Mesodermal cell (in vitro differentiated cells): Measurements from ENCODE around the gene ERCC2. TPM values are rescaled to one million over a fixed set of nuclear protein-coding genes. Genes with fewer than 3 reads are reported as not detected.
"Not testable (repeated sequence)": the region's sequence is repeated elsewhere in the genome, so short reads cannot be mapped to it uniquely, and the experiment has no call there.

ENCODE experiments used
- H3K27ac ChIP-seq: 2 replicates; pipeline ENCODE4 v1.7.0; 2013; ENCODE audit warnings: mild to moderate bottlenecking, low read depth, low read length, moderate library complexity; ENCODE audit not compliant: severe bottlenecking
- H3K36me3 ChIP-seq: 2 replicates; pipeline ENCODE4 v1.7.1; 2013; ENCODE audit warnings: mild to moderate bottlenecking, low read length, moderate library complexity; ENCODE audit not compliant: control insufficient read depth, insufficient read depth
- H3K4me1 ChIP-seq: one replicate; pipeline ENCODE4 v1.7.1; 2013; ENCODE audit warnings: mild to moderate bottlenecking, low read length; ENCODE audit not compliant: insufficient read depth, control insufficient read depth, poor library complexity, severe bottlenecking
- H3K4me3 ChIP-seq: 2 replicates; pipeline ENCODE4 v1.7.0; 2013; ENCODE audit warnings: low read length, control low read depth, mild to moderate bottlenecking; ENCODE audit not compliant: insufficient read depth, poor library complexity, severe bottlenecking; ENCODE audit errors: extremely low read depth
- H3K9me3 ChIP-seq: 2 replicates; pipeline ENCODE4 v1.7.1; 2013; ENCODE audit warnings: mild to moderate bottlenecking, low read length, moderate library complexity; ENCODE audit not compliant: control insufficient read depth
- WGBS, 2 experiments: methylation state at CpG; one replicate each; pipeline ENCODE4 v1.1.5; 2013; ENCODE audit warnings: missing lambda C conversion rate in 2 of 2; ENCODE audit not compliant: insufficient coverage in 2 of 2; 5-methylcytosine and 5-hydroxymethylcytosine counted together
- polyA plus RNA-seq, 2 experiments: library from polyadenylated mRNA; stranded (reverse); fragments of 50-300 nt; gene quantifications; one replicate each; pipeline ENCODE4 v1.2.3, GENCODE V29; 2013

The ERCC2 gene
- polyA plus RNA-seq (2013, experiment 1 of 2): 45.0 TPM
- polyA plus RNA-seq (2013, experiment 2 of 2): 40.2 TPM

DNA sequence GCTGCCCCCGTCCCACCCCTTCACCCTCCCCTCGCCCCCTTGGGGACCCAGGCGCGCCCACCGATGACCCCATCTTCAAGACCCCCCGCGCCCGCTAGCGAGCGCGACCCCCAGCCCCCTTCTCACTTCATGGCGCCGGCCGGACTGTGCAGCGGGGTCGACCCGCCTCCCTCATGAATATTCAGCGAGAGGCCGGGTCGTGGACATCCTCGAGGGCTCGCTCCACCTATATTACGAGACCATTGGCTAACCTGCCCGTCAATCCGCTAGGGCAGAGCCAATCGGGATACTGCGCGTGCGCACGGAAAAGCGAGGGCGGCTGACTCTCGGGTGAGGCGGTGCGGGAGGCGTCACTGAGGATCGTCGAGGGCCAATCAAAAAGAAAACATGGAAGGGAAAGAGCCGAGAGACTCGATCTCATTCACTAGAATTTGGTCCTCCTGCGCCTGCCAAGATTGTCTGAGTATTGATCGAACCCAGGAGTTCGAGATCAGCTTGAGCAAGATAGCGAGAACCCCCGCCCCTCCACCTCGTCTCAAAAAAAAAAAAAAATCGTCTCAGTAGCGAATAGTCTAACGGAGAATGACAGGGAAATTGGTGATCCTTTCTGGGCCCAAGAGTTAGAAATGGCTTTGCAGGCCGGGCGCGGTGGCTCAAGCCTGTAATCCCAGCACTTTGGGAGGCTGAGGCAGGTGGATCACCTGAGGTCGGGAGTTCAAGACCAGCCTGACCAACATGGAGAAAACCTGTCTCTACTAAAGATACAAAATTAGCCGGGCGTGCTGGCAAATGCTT is at the start of gene ERCC2:
Gene ERCC2 (minus strand): TSS at position 164 of the 795 bp plus-strand sequence. CDS start 33 bp downstream, at position 131.
- Histone ChIP-seq H3K4me1 (peaks cover 3% of the 10 kb centered on the region), H3K36me3 (peaks cover 31% of the 10 kb centered on the region), H3K9me3 (no peaks in the 10 kb centered on the region), H3K4me3 (peak within 1 kb of the TSS; percentile 84), H3K27ac (peak within 1 kb of the TSS; percentile 82)
- 9 to 13% methylated on average over 24 to 39 of the region's 55 CpGs for WGBS, 2 experiments

GRCh38 chr19:45419895-45420294 is 49.5 kb upstream of the ERCC2 start:
- 75% methylated on average over 2 of the region's 3 CpGs; no CpG with 5 or more reads in 1 of the 2 experiments for WGBS, 2 experiments
- Histone ChIP-seq H3K36me3 (peaks cover 57% of the 10 kb centered on the region), H3K4me1 (peaks cover 10% of the 10 kb centered on the region), H3K4me3 (no peak overlapping the region), H3K9me3 (no peaks in the 10 kb centered on the region), H3K27ac (no peak overlapping the region)

- Histone ChIP-seq H3K4me1 (peaks cover 10% of the 10 kb centered on the region), H3K9me3 (no peaks in the 10 kb centered on the region), H3K27ac (no peak overlapping the region), H3K36me3 (peaks cover 62% of the 10 kb centered on the region), H3K4me3 (no peak overlapping the region)
- 94 to 98% methylated on average over 4 of the region's 4 CpGs for WGBS, 2 experiments
These were observed 49.0 kb upstream of the ERCC2 start for GRCh38 chr19:45419396-45419795.

GRCh38 chr19:45418802-45419201 is 48.4 kb upstream of the ERCC2 start:
- Histone ChIP-seq H3K9me3 (no peaks in the 10 kb centered on the region), H3K27ac (no peak overlapping the region), H3K4me1 (peaks cover 10% of the 10 kb centered on the region), H3K4me3 (no peak overlapping the region), H3K36me3 (peaks cover 68% of the 10 kb centered on the region)
- WGBS, 2 experiments: 97 to 100% methylated on average over 2 to 4 of the region's 9 CpGs

DNA sequence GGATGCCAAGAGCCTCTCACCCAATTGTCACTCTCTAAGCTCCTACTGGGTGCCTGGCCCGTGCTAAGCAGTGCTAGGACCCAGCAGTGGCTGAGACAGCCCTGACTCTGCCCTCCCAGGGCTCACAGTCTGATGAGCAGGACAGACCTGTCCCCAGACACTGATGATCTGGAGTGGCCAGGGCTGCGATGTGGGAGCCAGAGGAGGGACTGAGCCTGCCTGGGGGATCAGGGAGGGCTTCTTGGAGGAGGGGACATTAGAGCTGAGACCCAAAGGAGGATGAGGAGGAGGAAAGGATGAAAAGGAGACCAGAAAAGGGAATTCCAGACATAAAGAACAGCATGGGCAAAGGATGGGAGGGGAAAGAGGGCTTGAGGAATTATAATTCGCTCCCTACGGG is 46.8 kb upstream of the ERCC2 start:
- 92 to 97% methylated on average over 4 of the region's 4 CpGs for WGBS, 2 experiments

GRCh38 chr19:45414468-45414867 is 44.1 kb upstream of the ERCC2 start:
- no peak overlapping the region for H3K27ac ChIP-seq
- H3K4me3 ChIP-seq: no peak overlapping the region
- H3K9me3 ChIP-seq: no peaks in the 10 kb centered on the region
- no peaks in the 10 kb centered on the region for H3K4me1 ChIP-seq
- 95 to 99% methylated on average over 8 of the region's 8 CpGs for WGBS, 2 experiments
- peaks cover 87% of the 10 kb centered on the region for H3K36me3 ChIP-seq

More for the DNA sequence above, 46.8 kb upstream of the ERCC2 start:
- Histone ChIP-seq H3K4me1 (peaks cover 4% of the 10 kb centered on the region), H3K9me3 (no peaks in the 10 kb centered on the region), H3K36me3 (peaks cover 81% of the 10 kb centered on the region), H3K27ac (no peak overlapping the region), H3K4me3 (no peak overlapping the region)

DNA sequence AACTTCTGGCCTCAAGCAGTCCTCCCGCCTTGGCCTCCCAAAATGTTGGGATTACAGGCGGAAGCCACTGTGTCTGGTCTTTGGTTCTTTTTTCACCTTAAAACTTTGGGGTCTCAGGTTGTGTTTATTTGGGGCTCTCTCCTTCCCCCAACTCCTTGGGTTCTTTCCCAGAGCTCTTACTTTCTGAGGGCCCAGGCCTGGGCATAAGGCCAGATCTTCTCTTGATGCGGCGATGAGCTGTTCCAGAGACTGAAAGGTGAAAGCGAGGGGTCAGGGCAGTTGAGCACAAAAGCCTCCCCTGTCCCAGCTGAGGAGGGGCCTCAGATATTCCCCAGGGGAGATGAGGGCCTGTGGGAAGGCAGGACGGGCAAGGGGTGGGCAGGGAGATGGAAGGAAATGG is 43.1 kb upstream of the ERCC2 start:
- H3K4me1 ChIP-seq: no peaks in the 10 kb centered on the region
- 93 to 98% methylated on average over 5 to 6 of the region's 6 CpGs for WGBS, 2 experiments

DNA sequence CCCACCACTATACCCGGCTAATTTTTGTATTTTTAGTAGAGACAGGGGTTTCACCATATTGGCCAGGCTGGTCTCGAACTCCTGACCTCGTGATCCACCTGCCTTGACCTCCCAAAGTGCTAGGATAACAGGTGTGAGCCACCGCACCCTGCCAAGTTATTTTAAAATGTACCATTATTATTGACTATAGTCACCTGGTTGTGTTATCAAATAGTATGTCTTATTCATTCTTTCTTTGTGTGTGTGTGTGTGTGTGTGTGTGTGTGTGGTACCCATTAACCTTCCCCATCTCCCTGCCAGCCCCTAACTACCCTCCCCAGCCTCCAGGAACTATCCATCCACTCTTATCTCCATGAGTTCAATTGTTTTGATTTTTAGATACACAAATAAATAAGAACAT is 40.0 kb upstream of the ERCC2 start:
- WGBS, 2 experiments: 100% methylated on average over 3 to 4 of the region's 4 CpGs
- not testable (repeated sequence) for H3K4me3 ChIP-seq, H3K4me1 ChIP-seq, H3K27ac ChIP-seq, H3K9me3 ChIP-seq
- peaks cover 61% of the 10 kb centered on the region for H3K36me3 ChIP-seq

More for the DNA sequence above, 43.1 kb upstream of the ERCC2 start:
- Histone ChIP-seq H3K9me3 (no peaks in the 10 kb centered on the region), H3K36me3 (peaks cover 86% of the 10 kb centered on the region), H3K4me3 (no peak overlapping the region), H3K27ac (no peak overlapping the region)

DNA sequence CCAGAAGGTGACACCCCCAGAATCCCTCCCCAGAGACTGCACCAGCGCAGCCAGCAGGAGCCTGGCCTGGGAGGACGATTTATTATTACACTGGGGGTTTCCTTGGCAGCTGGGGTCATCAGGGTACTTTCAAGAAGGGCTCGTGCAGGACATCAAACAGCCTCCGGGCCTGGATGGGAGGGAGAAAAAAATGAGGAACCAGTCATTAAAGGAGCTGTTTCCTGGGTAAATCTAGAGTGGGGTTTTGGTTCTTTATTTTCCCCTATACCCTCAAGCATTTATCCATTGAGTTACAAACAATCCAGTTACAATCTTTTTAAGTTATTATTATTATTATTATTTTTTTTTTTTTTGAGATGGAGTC is 39.2 kb upstream of the ERCC2 start:
- peaks cover 55% of the 10 kb centered on the region for H3K36me3 ChIP-seq
- no peak overlapping the region for H3K27ac ChIP-seq
- H3K4me1 ChIP-seq: no peaks in the 10 kb centered on the region
- H3K9me3 ChIP-seq: no peaks in the 10 kb centered on the region
- 92 to 93% methylated on average over 2 to 3 of the region's 4 CpGs for WGBS, 2 experiments
- no peak overlapping the region for H3K4me3 ChIP-seq

- Histone ChIP-seq H3K27ac (no peak overlapping the region), H3K4me1 (peaks cover under 1% of the 10 kb centered on the region), H3K9me3 (no peaks in the 10 kb centered on the region), H3K4me3 (no peak overlapping the region), H3K36me3 (peaks cover 50% of the 10 kb centered on the region)
- WGBS, 2 experiments: 92 to 95% methylated on average over 11 to 14 of the region's 15 CpGs
These were observed 38.6 kb upstream of the ERCC2 start for GRCh38 chr19:45408830-45409556.
